Stomach (tissue), 4 donors: ENCODE results near the gene NDC1.

ENCODE experiments used
- CTCF ChIP-seq, 7 experiments: fragments of 450-650 bp in 4 of 7; fragments of 200-600 bp in 3 of 7; sonication (generic) in 3 of 7; IDR thresholded peaks; one replicate each; pipeline ENCODE4 v1.5.1; 2016 to 2019; ENCODE audit warnings: antibody characterized with exemption in 7 of 7, control low read depth in 2 of 7, mild to moderate bottlenecking in 1 of 7
- POLR2A ChIP-seq, 4 donors: fragments of 450-650 bp; IDR thresholded peaks; one replicate each; pipeline ENCODE4 v1.6.1; 2016; ENCODE audit warnings: antibody characterized with exemption in 4 of 4, control low read depth in 2 of 4, mild to moderate bottlenecking in 1 of 4, moderate library complexity in 1 of 4

- no peak for TF ChIP-seq CTCF (IDR thresholded peaks at IDR 0.05)
- TF ChIP-seq POLR2A (IDR thresholded peaks at IDR 0.05): no peak
Measured at GRCh38 chr1:53718443-53718842, 119.7 kb downstream of the NDC1 start.
